ENCODE measurements around the gene SCARF2. TPM values are rescaled to one million over a fixed set of nuclear protein-coding genes. Genes with fewer than 3 reads are reported as not detected.

Gene SCARF2
- total and polyA plus RNA-seq, 7 donors: under 0.01 to 12.8 (median 6.4) TPM

DNA sequence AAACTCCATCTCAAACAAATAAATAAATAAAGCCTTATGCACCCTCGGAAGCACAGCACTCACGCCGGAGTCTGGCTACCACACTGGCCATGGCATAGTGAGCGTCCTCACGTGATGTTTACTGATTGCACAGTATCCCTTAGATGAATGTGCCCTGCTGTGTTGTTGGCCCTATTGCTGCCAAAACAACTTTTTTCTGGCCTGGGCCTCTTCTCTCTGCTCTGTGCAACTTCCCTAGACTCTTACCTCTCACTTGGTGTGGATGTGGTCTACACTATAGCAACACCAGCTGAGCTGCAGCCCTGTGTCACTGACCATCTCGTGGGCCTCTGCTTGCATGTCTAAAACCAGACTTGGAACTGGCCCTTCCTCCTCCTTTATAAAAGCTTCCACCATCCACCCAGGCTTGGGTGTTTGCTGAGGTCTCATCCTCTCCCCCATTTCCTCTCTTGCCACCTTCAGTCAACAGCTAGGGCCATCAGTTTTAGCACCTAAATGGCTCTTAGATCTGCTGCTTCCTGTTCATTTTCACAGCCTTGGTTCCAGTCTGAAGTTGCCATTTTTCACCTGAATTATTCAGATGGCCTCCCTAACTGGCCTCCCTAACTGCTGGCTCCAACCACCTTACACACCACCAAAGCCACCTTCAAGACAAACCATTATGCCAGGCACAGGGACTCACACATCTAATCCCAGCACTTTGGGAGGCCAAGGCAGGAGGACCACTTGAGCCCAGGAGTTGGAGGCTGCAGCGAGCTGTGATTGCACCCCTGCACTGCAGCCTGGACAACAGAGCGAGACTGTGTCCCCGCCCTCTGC is 34.5 kb downstream of the SCARF2 start:
- Histone ChIP-seq H3K27me3 (no peaks in the 10 kb centered on the region), H3K27ac (no peak overlapping the region), H3K36me3 (peaks cover 9 to 65% (median 24%) of the 10 kb centered on the region in 4 donors), H3K4me3 (no peak overlapping the region), H3K9me3 (no peaks in the 10 kb centered on the region), H3K4me1 (no peaks in the 10 kb centered on the region)
- TF ChIP-seq EP300 (IDR thresholded peaks at IDR 0.05) (no peak), POLR2AphosphoS5 (IDR thresholded peaks at IDR 0.05) (no peak), POLR2A (IDR thresholded peaks at IDR 0.05) (no peak)
- intact Hi-C loops (cut with DNase I): no loop called here
- WGBS, 2 donors: 92 to 96% methylated on average over 9 of the region's 9 CpGs
- DNase-seq: no peak

DNA sequence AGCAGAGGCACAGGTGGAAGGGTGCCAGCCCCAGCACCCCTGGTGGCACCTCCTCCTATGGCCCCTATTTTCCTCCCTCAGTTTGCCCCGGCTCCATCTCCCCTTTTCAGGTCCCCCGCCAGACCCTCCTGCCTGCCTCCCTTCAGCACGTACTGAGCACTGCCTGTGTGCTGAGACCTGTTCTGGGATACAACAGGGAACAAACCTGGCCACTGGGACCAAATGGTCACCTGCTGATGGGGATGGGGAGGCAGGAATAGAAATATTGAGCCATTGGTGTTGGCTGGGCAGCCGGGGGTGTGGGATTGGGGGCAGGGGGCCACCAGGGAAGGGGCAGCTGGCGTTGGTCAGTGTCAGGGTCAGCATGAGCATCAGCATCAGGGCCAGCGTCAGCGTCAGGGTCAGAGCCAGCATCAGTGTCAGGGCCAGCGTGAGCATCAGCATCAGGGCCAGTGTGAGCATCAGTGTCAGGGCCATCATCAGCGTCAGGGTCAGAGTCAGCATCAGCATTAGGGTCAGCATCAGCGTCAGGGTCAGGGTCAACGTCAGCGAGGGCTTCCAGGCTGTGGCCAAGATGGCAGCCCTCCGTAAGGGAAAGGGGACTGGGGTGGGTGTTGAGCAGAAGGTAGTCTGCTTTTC is 36.1 kb downstream of the SCARF2 start:
- DNase-seq: no peak
- Histone ChIP-seq H3K36me3 (peaks cover 9 to 49% (median 18%) of the 10 kb centered on the region in 4 donors), H3K27ac (no peak overlapping the region), H3K27me3 (no peaks in the 10 kb centered on the region), H3K4me1 (no peaks in the 10 kb centered on the region), H3K4me3 (no peak overlapping the region), H3K9me3 (no peaks in the 10 kb centered on the region)
- WGBS, 2 donors: 95 to 96% methylated on average over 13 of the region's 13 CpGs
- TF ChIP-seq CTCF (IDR thresholded peaks at IDR 0.05) (no peak), POLR2AphosphoS5 (IDR thresholded peaks at IDR 0.05) (no peak), POLR2A (IDR thresholded peaks at IDR 0.05) (no peak), EP300 (IDR thresholded peaks at IDR 0.05) (no peak)
- intact Hi-C loops (cut with DNase I): no loop called here

DNA sequence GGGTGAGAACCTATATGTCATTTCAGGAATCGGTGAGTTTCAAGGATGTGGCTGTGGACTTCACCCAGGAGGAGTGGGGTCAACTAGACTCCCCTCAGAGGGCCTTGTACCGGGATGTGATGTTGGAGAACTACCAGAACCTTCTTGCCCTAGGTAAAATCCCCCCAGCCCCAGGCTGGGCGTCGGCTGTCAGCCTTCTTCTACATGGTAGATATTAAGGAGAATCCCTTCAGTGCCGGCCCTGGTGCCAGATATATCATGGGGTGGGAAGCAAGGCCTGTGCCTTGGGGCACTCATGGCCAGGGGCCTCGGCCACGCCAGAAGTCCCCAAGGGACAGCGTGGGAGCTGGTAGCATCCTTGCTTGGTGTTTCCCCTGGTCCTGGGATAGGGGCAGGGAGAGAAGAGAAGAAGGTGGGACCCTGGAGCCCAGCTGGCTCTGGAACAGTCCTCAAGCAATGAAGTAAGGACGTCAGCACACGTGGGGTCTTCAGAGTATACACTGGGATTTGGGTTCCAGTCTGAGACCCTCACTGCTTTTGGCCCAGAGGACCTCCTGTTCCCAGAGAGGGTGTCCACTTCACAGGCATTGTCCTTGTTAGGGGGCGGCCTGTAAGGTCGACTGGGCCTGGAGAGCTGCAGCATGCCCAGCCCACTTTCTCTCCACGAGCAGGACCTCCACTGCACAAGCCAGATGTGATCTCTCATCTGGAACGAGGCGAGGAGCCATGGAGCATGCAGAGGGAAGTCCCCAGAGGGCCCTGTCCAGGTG is 36.8 kb downstream of the SCARF2 start:
- H3K27ac ChIP-seq: no peak overlapping the region
- no peak for DNase-seq
- H3K27me3 ChIP-seq: no peaks in the 10 kb centered on the region
- no peak overlapping the region for H3K4me3 ChIP-seq
- intact Hi-C loops (cut with DNase I): no loop called here
- 93 to 94% methylated on average over 15 of the region's 15 CpGs for WGBS, 2 donors
- H3K36me3 ChIP-seq: peaks cover 4 to 42% (median 12%) of the 10 kb centered on the region in 4 donors
- no peaks in the 10 kb centered on the region for H3K9me3 ChIP-seq
- H3K4me1 ChIP-seq: peaks cover 0 to 2% (median under 1%) of the 10 kb centered on the region in 4 donors
- no peak for TF ChIP-seq POLR2A (IDR thresholded peaks at IDR 0.05)
- no peak for TF ChIP-seq POLR2AphosphoS5 (IDR thresholded peaks at IDR 0.05)
- TF ChIP-seq EP300 (IDR thresholded peaks at IDR 0.05): no peak
- TF ChIP-seq CTCF (IDR thresholded peaks at IDR 0.05): no peak

- WGBS, 2 donors: 79 to 83% methylated on average over 4 of the region's 4 CpGs
- no peak for DNase-seq
Measured at GRCh38 chr22:20399866-20400605, 37.6 kb downstream of the SCARF2 start.

More at GRCh38 chr22:20399866-20400605, 37.6 kb downstream of the SCARF2 start:
- Histone ChIP-seq H3K36me3 (peaks cover 0 to 34% (median 9%) of the 10 kb centered on the region in 4 donors), H3K4me1 (peaks cover 0 to 9% (median 8%) of the 10 kb centered on the region in 4 donors), H3K27me3 (no peaks in the 10 kb centered on the region), H3K27ac (no peak overlapping the region), H3K9me3 (no peaks in the 10 kb centered on the region), H3K4me3 (no peak overlapping the region)
- TF ChIP-seq POLR2A (IDR thresholded peaks at IDR 0.05): no peak
- no peak for TF ChIP-seq CTCF (IDR thresholded peaks at IDR 0.05)
- no peak for TF ChIP-seq POLR2AphosphoS5 (IDR thresholded peaks at IDR 0.05)
- no peak for TF ChIP-seq EP300 (IDR thresholded peaks at IDR 0.05)
- intact Hi-C loops (cut with DNase I): no loop called here
